ENCODE results near the gene STK11IP. TPM values are rescaled to one million over a fixed set of nuclear protein-coding genes. Genes with fewer than 3 reads are reported as not detected.

STK11IP gene
- total RNA-seq, 1 donor from 2014 or later, result 32.9 TPM

DNA sequence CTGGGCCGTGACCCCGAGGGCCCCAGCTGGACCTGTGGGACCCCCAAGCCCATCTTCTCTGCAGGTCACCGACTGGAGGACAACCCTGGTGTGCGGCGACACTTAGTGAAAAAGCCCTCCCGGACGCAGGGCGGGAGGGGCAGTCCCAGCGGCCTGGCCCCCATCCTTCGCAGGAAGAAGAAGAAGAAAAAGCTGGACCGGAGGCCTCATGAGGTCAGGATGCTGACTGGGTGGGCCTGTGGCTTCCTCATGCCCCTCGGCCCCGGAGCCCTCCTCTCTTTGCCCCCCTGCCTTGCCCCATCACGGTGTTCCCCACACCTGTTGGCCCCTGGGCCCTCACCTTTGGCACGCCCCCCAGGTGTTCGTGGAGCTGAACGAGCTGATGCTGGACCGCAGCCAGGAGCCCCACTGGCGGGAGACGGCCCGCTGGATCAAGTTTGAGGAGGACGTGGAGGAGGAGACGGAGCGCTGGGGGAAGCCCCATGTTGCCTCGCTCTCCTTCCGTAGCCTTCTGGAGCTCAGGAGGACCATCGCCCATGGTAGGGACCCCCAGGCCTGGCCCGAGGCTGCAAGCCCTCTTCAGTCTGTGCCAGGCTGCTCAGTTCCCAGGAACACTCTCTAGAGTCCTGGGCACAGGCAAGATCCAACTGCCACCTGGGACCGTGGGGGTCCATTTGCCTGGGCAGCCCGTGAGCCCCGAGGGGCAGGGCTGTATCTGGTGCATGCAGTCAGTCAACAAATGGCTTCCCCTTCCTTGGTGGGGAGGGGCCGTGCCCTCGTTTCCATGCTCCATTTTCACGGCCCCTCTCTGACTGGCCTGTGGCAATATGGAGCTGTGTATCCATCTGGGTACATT is 34.5 kb downstream of the STK11IP start:
- Mint-ChIP-seq H3K4me1 (no peaks in the 10 kb centered on the region), H3K27me3 (ENCODE audit: low read depth) (no peaks in the 10 kb centered on the region), H3K27ac (ENCODE audit: unreplicated experiment) (no peak overlapping the region), H3K9me3 (no peaks in the 10 kb centered on the region), H3K36me3 (ENCODE audit: low read depth) (no peaks in the 10 kb centered on the region), H3K4me3 (no peak overlapping the region)
- TF ChIP-seq, protein P1, sequence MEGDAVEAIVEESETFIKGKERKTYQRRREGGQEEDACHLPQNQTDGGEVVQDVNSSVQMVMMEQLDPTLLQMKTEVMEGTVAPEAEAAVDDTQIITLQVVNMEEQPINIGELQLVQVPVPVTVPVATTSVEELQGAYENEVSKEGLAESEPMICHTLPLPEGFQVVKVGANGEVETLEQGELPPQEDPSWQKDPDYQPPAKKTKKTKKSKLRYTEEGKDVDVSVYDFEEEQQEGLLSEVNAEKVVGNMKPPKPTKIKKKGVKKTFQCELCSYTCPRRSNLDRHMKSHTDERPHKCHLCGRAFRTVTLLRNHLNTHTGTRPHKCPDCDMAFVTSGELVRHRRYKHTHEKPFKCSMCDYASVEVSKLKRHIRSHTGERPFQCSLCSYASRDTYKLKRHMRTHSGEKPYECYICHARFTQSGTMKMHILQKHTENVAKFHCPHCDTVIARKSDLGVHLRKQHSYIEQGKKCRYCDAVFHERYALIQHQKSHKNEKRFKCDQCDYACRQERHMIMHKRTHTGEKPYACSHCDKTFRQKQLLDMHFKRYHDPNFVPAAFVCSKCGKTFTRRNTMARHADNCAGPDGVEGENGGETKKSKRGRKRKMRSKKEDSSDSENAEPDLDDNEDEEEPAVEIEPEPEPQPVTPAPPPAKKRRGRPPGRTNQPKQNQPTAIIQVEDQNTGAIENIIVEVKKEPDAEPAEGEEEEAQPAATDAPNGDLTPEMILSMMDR (conservative IDR thresholded peaks at IDR 0.05), result no peak
- no peak for DNase-seq (ENCODE audit: low read depth, low spot score)

DNA sequence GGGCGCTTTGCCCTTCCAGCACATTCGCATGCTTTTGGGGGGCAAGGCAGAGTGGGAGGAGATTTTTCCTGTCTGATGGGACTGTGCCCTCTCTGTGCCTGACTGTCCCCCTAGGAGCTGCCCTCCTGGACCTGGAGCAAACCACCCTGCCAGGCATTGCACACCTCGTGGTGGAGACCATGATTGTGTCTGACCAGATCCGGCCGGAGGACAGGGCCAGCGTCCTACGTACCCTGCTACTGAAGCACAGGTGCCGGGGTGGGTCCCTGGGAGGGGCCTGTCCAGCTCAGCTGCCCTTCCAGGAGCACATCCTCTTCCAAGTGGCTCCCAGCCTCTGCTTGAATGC is 35.1 kb downstream of the STK11IP start:
- Mint-ChIP-seq H3K27me3 (ENCODE audit: low read depth) (no peaks in the 10 kb centered on the region), H3K4me3 (no peak overlapping the region), H3K36me3 (ENCODE audit: low read depth) (no peaks in the 10 kb centered on the region), H3K4me1 (no peaks in the 10 kb centered on the region), H3K9me3 (no peaks in the 10 kb centered on the region), H3K27ac (ENCODE audit: unreplicated experiment) (no peak overlapping the region)
- no peak for DNase-seq (ENCODE audit: low read depth, low spot score)
- TF ChIP-seq, protein P1 (conservative IDR thresholded peaks at IDR 0.05), result no peak

DNA sequence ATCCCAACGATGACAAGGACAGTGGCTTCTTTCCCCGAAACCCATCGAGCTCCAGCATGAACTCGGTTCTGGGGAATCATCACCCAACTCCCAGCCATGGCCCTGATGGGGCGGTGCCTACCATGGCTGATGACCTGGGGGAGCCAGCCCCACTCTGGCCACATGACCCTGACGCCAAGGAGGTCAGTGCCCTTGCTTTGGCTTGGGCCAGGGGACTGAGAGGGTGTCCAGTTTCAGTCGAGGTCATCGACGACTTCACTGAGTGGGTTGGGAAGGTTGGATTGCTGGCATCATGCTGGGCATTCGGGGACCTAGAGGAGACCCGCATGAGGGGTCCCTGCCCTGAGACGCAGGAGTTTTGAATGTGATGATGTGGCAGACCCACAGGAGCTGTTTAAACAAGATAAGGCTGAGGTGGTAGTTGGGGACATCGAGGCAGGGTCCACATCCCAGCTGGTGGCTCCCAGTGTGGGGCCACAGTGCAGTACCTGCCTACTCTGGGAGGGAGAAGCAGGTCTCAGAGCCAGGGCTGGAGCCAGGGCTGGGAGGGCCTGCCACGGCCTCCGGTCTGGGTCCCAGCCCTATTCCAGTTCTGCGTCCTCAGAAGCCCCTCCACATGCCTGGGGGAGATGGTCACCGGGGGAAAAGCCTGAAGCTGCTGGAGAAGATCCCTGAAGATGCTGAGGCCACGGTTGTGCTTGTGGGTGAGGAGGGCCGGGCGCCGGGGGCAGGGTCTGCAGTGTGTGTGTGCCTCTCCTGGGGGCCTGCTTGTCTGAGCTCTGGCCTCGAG is 35.8 kb downstream of the STK11IP start:
- DNase-seq (ENCODE audit: low read depth, low spot score), result no peak
- H3K4me3 Mint-ChIP-seq, result no peak overlapping the region
- H3K36me3 Mint-ChIP-seq (ENCODE audit: low read depth), result no peaks in the 10 kb centered on the region
- TF ChIP-seq, protein P1 (conservative IDR thresholded peaks at IDR 0.05), result no peak
- no peaks in the 10 kb centered on the region for H3K9me3 Mint-ChIP-seq
- H3K27me3 Mint-ChIP-seq (ENCODE audit: low read depth), result no peaks in the 10 kb centered on the region
- no peak overlapping the region for H3K27ac Mint-ChIP-seq (ENCODE audit: unreplicated experiment)
- no peaks in the 10 kb centered on the region for H3K4me1 Mint-ChIP-seq

DNA sequence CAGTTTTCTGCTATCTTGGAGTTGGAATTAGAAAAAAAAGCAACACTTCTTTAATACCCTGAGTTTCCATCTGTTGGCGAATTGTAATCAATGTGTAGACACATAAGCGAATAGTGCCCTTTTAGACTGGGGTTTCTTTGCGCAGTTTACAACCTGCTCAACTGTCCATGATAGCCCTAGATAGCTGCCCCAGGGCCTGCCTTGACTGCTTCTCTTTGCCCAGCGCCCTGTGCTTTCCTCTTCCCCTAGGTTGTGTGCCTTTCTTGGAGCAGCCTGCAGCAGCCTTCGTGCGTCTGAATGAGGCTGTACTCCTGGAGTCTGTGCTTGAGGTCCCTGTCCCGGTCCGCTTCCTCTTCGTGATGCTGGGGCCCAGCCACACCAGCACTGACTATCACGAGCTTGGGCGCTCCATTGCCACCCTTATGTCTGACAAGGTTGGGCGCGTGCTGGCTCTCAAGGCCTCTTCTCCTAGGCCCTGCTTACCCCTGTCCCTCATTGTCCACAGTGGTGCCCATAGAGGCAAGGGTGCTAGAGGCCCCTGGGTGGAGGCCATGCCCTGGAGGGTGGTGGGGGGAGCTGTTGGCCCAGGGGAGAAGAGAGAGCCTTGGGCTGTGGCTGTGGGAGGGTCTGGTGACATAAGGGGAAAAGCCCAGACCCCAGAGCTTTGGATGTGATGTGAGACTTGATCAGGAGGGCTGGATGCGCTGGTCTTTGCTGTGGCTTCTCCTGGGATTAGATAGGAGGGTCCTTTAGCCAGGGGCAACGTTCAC is 36.7 kb downstream of the STK11IP start:
- TF ChIP-seq, protein P1 (conservative IDR thresholded peaks at IDR 0.05), result no peak
- Mint-ChIP-seq H3K27ac (ENCODE audit: unreplicated experiment) (no peak overlapping the region), H3K27me3 (ENCODE audit: low read depth) (no peaks in the 10 kb centered on the region), H3K4me3 (peak overlapping the region; percentile 13), H3K36me3 (ENCODE audit: low read depth) (no peaks in the 10 kb centered on the region), H3K4me1 (no peaks in the 10 kb centered on the region), H3K9me3 (no peaks in the 10 kb centered on the region)
- DNase-seq (ENCODE audit: low read depth, low spot score), result no peak

DNA sequence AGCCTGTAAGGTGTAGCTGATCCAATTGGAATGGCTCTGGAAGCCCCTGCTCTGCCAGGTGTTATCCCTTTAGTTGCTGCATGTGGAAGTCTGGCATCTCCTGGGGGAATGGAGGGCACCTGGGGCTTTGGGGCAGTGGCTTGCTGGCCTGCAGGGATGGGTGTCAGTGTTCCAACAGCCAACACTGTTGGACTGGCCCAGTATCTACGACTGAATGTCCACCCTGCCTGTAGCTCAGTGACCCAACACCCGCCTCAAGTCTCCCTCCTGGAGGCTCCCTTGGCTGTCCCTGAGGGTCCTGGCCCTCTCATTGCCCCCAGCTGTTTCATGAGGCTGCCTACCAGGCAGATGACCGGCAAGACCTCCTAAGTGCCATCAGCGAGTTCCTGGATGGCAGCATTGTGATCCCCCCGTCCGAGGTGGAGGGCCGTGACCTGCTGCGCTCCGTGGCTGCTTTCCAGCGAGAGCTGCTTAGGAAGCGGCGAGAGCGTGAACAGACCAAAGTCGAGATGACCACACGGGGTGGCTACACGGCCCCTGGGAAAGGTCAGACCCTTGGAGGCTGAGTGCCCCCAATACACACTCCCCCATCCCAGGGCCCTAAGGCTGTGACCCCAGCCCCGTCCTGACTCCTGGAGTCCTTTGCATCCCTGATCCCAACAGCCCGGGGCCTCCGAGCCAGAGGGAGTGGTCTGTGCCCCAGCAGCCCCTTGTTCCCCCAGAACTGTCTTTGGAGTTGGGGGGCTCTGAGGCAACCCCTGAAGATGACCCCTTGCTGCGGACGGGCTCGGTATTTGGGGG is 37.5 kb downstream of the STK11IP start:
- Mint-ChIP-seq H3K36me3 (ENCODE audit: low read depth) (no peaks in the 10 kb centered on the region), H3K27ac (ENCODE audit: unreplicated experiment) (no peak overlapping the region), H3K9me3 (no peaks in the 10 kb centered on the region), H3K4me3 (no peak overlapping the region), H3K4me1 (no peaks in the 10 kb centered on the region), H3K27me3 (ENCODE audit: low read depth) (no peaks in the 10 kb centered on the region)
- no peak for DNase-seq (ENCODE audit: low read depth, low spot score)
- TF ChIP-seq, protein P1 (conservative IDR thresholded peaks at IDR 0.05), result no peak

All from neural crest cell (in vitro differentiated cells).